ENCODE results near the gene MLN.
A peak's percentile ranks its signal among the peaks of the same experiment; 100 is the strongest.

MLN gene

DNA sequence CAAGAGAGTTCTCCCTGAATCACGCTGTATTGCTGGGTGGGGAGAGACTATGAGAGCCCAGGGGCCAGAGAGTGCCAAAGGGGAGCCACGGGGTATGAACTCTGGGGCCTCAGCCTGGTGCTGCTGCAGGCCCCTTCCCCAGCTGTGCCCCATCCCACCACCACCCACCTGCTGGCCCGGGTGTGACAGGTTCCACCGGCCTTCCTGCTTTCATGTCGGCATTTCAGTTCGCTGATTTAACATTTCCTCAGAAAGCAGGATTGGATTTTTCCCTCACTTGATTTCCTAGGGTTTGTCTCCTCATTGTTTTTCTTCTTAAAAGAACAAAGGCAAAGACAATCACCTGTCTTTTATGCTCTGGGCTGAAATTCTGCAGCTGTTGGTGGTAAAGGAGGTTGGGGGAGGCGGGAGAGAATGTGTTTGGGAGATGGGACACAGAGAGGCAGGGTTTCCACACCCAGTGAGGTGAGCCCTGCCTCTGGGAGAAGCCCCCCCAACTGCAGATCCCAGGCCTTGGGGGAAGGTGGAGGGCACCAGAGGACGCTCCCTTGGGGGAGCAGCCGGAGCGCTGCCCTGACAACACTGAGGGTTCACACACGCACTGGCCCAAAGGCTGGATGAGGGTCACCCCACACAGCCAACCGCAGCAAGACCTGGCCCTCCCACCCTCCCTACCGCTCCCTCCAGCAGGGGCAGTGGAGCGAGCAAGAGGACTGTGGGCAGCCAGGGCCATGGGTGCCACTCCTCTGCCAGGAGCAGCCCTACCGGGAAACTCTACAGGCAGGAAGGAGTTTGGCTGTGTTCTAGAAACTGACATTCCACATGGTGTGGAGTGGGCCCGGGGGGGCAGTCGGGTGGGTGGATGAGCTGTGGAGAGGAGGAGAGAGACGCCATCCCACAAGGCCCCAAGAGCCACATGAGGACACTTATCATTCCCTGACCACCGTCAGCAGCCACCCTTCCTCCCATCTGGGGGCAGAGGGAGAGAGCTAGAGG is 10.5 kb upstream of the MLN start:
- DNase-seq = no peak

DNA sequence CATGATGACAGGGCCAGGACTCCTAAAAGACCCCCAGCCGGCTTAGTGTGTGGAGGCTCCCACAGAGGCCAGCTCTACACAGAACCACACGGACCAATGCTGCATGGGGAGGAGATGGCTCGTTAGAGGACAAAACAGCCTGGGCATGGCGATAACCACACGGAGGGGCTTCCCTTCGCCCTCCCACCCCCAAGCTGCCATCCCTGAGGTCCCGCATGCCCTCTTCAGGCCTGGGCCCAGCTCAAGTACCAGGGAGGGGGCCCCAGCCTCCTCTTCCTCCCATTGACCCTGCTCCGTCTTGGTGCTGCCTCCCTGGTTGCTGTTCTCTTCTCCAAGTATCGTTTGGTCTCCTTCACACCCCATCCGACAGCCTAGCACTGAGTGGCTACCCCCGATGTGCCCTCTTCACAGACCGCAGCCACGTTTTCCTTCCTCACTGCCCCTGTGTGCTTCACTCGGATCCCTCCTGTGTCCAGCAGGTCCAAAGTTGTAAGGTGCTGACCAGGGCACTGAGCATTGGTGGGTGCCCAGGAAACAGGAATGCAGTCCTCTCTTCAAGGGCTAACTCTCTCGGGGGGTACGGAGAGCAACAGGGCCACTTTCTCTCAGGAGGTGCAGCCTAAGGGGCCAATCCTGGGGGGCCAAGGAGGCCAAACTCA is 9.6 kb upstream of the MLN start:
- DNase-seq = no peak

- peak; percentile 32 for DNase-seq
Measured at GRCh38 chr6:33812669-33813068, 8.9 kb upstream of the MLN start.

DNA sequence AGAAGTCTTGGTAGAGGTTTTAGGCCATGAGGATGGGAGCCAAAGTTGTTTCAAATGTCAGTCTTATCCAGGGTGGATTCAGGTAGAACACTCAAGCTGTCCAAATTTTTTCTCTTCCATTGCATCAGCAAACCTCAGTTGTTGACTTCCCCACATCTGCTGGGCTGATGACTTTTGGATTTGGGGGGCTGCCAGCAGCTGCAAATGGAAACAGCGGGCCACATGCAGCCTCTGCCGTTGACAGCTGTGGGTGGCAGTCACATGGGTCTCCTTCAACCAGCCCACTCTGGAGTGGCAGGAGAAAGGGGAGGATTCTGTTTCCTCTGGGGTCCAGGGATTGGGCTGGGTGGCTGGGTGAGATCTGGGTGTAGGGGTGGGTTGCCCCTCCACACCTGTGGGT is 5.8 kb upstream of the MLN start:
- DNase-seq = no peak

GRCh38 chr6:33808641-33809180 is 4.9 kb upstream of the MLN start:
- DNase-seq = no peak

DNA sequence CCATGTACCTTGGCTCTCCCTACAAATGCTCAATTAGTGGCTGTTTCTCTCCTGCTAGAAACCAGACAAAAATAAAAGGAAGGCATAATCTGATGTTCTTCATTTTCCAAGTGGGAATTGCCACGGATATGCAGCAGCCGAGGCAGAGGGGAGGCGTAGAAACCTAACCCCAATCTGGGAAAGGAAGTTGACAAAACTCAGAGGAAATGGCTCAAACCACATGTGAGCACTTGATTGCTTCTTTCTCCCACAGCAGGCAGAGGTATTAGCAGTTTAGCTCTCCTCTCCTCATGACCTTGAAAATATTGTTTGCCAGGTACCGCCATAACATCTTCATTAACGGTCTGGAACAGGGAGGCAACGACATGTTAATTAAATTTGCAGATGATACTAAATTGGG is 3.8 kb upstream of the MLN start:
- DNase-seq = no peak

DNA sequence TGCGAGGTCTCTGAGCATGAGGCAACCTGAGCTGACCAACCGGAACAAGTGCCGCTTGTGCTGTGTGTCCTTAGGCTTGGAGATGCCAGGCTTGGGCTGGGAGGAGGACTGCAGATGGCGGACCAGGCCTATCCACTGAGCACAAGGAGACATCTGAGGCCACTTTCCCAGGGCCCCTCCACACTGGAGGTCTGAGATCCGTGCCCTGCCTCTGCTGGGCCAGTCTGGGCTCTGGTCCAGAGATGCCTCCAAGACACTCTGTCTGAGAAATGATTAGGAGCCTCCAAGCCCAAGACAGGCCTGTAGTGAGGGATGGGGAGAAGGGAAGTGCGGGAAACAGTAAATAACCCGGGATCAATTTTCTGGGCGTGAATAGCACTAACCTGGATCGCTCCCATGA is 3.0 kb upstream of the MLN start:
- no peak for DNase-seq

- DNase-seq = no peak
Measured at GRCh38 chr6:33802186-33802958, 1.4 kb downstream of the MLN start.

GRCh38 chr6:33801611-33802010 is 2.2 kb downstream of the MLN start:
- no peak for DNase-seq

GRCh38 chr6:33800248-33800969 is 3.4 kb downstream of the MLN start:
- no peak for DNase-seq

DNA sequence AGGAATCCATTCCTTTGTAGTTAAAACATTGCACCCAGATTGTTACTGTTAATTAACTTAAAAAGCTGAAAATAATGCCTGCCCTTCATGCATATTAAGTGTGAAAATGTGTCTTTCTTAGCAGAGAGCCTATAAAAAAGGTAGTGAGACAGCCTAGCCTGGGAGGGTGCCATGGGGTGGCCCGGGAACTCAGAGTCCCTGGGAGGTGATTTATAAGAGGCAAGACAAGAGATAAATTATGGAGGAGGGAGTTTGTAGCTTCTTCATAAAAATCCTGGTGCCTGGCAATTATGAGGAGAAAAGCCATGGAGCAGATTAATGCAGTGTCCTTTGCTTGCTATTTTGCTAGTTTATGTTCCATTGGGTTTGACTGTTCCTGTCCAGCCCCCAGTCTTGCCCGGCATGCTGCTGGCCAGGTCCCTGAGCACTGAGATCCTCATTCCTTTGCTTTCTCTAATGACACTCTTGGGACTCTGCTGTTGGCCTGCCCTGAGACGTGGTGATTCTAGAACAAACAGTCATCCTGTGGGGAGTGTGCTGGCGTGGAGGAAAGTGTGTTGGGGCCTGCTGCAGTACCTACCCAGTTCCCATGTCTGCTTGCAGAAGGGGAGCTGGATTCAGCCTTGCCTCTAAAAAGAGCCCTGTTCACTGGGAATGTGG is 4.2 kb downstream of the MLN start:
- DNase-seq = no peak

GRCh38 chr6:33798343-33798848 is 5.4 kb downstream of the MLN start:
- DNase-seq = no peak

GRCh38 chr6:33797626-33798342 is 6.0 kb downstream of the MLN start:
- no peak for DNase-seq

DNA sequence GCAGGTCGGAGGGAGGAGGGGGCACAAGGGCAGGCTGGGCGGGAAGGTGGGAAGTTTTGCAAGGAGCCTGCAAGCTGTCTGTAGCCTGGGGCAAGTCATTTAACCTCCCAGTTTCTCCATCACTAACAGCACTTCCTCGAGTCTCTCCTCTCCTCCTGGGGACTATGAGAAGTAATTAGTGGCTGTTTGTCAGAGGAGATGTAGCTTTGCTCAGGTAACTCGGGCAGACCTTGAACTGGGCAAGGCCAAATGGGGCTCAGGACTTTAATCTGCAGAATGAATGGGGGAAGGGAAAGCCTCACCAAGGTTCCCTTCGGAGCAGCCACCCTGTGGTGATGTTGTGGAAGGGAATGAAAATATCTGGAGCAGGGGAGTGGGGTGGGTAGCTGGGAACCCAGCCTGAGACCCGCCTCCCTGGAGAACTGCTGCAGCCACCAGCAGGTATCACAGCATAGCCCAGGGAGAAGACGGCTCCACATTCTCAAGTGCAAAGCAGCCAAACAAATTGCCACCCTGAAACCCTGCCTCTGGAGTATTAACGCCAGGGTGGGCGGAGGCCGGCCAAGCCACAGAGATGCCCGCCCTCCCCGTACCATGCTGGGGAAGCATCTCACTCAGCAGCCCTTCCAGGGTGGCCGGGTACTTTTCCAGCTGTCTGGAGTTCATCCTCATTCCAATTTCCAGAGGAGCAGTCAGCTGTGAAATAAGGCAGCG is 8.7 kb downstream of the MLN start:
- DNase-seq = no peak

- DNase-seq = no peak
Measured at GRCh38 chr6:33792981-33793380, 10.8 kb downstream of the MLN start.

DNA sequence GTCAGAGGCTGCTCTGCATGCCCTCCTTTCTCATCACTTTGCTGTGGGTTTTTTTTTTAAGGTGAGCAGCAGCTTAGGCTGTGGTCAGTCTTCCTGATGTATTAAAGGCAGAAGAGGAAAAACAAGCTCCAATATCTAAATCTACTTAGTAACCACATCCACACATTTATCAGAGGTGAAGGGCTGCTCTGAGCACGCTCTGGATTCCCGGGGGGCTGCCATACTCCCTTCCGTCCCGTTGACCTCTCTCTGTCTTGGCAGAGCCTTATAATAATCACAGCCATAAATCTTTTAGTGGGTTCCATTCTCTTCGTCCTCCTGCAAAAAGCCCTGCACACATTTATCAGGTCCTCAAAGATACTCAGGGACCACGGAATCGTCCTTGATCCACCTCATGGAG is 12.2 kb downstream of the MLN start:
- no peak for DNase-seq

GRCh38 chr6:33790910-33791309 is 12.9 kb downstream of the MLN start:
- no peak for DNase-seq

DNA sequence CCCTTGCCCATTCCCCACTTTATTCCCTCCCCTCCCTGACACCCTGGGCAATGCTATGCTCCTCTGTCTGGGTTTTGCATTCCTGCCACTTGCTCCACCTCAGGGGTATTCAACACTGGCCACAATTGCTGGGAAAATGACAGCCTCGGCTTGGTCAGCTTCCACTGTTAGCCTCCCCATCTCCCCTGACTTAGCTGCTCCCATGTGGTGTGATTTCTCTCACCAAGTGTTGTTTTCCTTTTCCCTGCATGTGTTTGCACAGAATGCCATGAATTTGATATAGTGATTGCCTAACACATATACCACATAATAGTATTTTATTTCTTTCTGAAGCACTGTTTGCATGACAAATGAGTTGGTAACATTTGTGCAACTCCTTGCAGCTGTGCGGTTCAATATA is 13.4 kb downstream of the MLN start:
- no peak for DNase-seq

- DNase-seq = no peak
Measured at GRCh38 chr6:33789550-33789895, 14.3 kb downstream of the MLN start.

Measured in CD4-positive, alpha-beta T cell treated with Interleukin-6 for 4 hours (primary cell).